B cell (primary cell): ENCODE measurements around the gene PCSK4. TPM values are rescaled to one million over a fixed set of nuclear protein-coding genes. Genes with fewer than 3 reads are reported as not detected.

ENCODE experiments used
- ATAC-seq: fragments of 200-7000 bp; cut with Tn5 transposase; one replicate; pipeline ENCODE4 v1.10.0; 2021; ENCODE audit warnings: low read depth, mild to moderate bottlenecking, moderate number of reproducible peaks, moderate library complexity
- CTCF ChIA-PET: fragments of 350-600 bp; sonication (Branson Sonifier 250); formaldehyde crosslinking; loops from one replicate; lab custom pipeline; 2021; ENCODE audit warnings: antibody characterized with exemption, inconsistent platforms; lab: Charles Lee
- POLR2A ChIA-PET: fragments of 350-600 bp; sonication (Branson Sonifier 250); formaldehyde crosslinking; loops from one replicate; lab custom pipeline; 2021; ENCODE audit warnings: antibody characterized with exemption; lab: Charles Lee
- DNase-seq: peaks from one replicate; pipeline ENCODE4 v3.0.0; 2013
- H2AFZ ChIP-seq: 2 replicates; pipeline ENCODE4 v1.6.1; 2012; ENCODE audit warnings: mild to moderate bottlenecking, low read depth, low read length; ENCODE audit not compliant: insufficient read depth, poor library complexity, severe bottlenecking
- H3K27ac ChIP-seq, 2 donors: 1 replicate in 1 of 2; 2 replicates in 1 of 2; pipeline ENCODE4 v1.5.1; 2012 to 2013; ENCODE audit warnings: low read length in 2 of 2, mild to moderate bottlenecking in 2 of 2, moderate library complexity in 1 of 2
- H3K27me3 ChIP-seq, 4 experiments: fragments of 200-600 bp in 1 of 4; sonication (generic) in 1 of 4; replicated peaks in 1 of 4; 1 replicate in 2 of 4; 2 replicates in 2 of 4; pipeline versions ENCODE4 v1.6.1 to v1.7.0; 2013 to 2016; ENCODE audit warnings: low read length in 3 of 4, mild to moderate bottlenecking in 2 of 4, mixed read lengths in 1 of 4, moderate library complexity in 1 of 4; ENCODE audit not compliant: insufficient read depth in 4 of 4, control insufficient read depth in 3 of 4; ENCODE audit errors: control extremely low read depth in 1 of 4
- H3K36me3 ChIP-seq, 2 experiments: replicated peaks in 1 of 2; 1 replicate in 1 of 2; 2 replicates in 1 of 2; pipeline versions ENCODE4 v1.6.1 to v1.7.1; 2013; ENCODE audit warnings: low read length in 1 of 2; ENCODE audit not compliant: insufficient read depth in 2 of 2, control insufficient read depth in 1 of 2; ENCODE audit errors: control extremely low read depth in 1 of 2, extremely low read depth in 1 of 2
- H3K4me1 ChIP-seq, 2 donors: fragments of 200-600 bp in 1 of 2; sonication (generic) in 1 of 2; 1 replicate in 1 of 2; 2 replicates in 1 of 2; pipeline versions ENCODE4 v1.5.1 to v1.6.1; 2013 to 2017; ENCODE audit warnings: low read length in 2 of 2; ENCODE audit not compliant: control insufficient read depth in 2 of 2, insufficient read depth in 2 of 2
- H3K4me2 ChIP-seq: replicated peaks from 2 replicates; pipeline ENCODE3; 2012; ENCODE audit warnings: mild to moderate bottlenecking, low read depth, low read length; ENCODE audit not compliant: poor library complexity, severe bottlenecking
- H3K4me3 ChIP-seq, 5 experiments: fragments of 200-600 bp in 1 of 5; sonication (generic) in 1 of 5; 1 replicate in 3 of 5; 2 replicates in 2 of 5; pipeline versions ENCODE4 v1.5.1 to v1.7.0; 2011 to 2016; ENCODE audit warnings: low read length in 4 of 5, mild to moderate bottlenecking in 4 of 5, low read depth in 2 of 5, control low read depth in 1 of 5, moderate library complexity in 1 of 5; ENCODE audit not compliant: insufficient read depth in 1 of 5; ENCODE audit errors: control extremely low read depth in 1 of 5, extremely low read depth in 1 of 5
- H3K79me2 ChIP-seq: fragments of 200-600 bp; sonication (generic); one replicate; pipeline ENCODE4 v1.6.0; 2016; ENCODE audit warnings: low read length; ENCODE audit not compliant: control insufficient read depth, insufficient read depth
- H3K9ac ChIP-seq: fragments of 200-600 bp; sonication (generic); 2 replicates; pipeline ENCODE4 v1.6.1; 2017; ENCODE audit warnings: mild to moderate bottlenecking, low read length, moderate library complexity
- H3K9me3 ChIP-seq, 3 donors: one replicate each; pipeline versions ENCODE4 v1.6.1 to v1.7.1; 2013; ENCODE audit warnings: low read length in 2 of 3; ENCODE audit not compliant: control insufficient read depth in 2 of 3, insufficient read depth in 1 of 3; ENCODE audit errors: control extremely low read depth in 1 of 3
- H4K20me1 ChIP-seq: 2 replicates; pipeline ENCODE4 v1.6.0; 2012; ENCODE audit warnings: mild to moderate bottlenecking, low read length; ENCODE audit not compliant: insufficient read depth, control insufficient read depth, poor library complexity, severe bottlenecking
- H3K27ac Mint-ChIP-seq: one replicate; pipeline ENCODE4 v1.8.0; 2021; ENCODE audit warnings: mixed read lengths
- H3K27me3 Mint-ChIP-seq: one replicate; pipeline ENCODE4 v1.8.0; 2021; ENCODE audit warnings: mixed read lengths
- H3K4me1 Mint-ChIP-seq: one replicate; pipeline ENCODE4 v1.8.0; 2021; ENCODE audit warnings: mixed read lengths
- H3K4me3 Mint-ChIP-seq: one replicate; pipeline ENCODE4 v1.8.0; 2021; ENCODE audit warnings: mixed read lengths
- H3K9me3 Mint-ChIP-seq: one replicate; pipeline ENCODE4 v1.8.0; 2022; ENCODE audit warnings: mixed read lengths; ENCODE audit not compliant: insufficient read depth
- EZH2 ChIP-seq: IDR thresholded peaks from 2 replicates; pipeline ENCODE4 v1.6.1; 2012; ENCODE audit warnings: borderline replicate concordance, low read depth, mild to moderate bottlenecking, moderate library complexity, low read length; ENCODE audit not compliant: insufficient read depth, poor library complexity, severe bottlenecking
- WGBS: methylation state at CpG from one replicate; pipeline ENCODE4 v1.1.5; 2013; ENCODE audit warnings: missing lambda C conversion rate; ENCODE audit not compliant: insufficient coverage; 5-methylcytosine and 5-hydroxymethylcytosine counted together
- intact Hi-C: fragments of 100-400 bp; cut with micrococcal nuclease; formaldehyde crosslinking; loops from one replicate; pipeline ENCODE4 v1.10.0; 2022
- polyA plus RNA-seq: library from polyadenylated mRNA; depleted of rRNA; stranded (reverse); fragments of >200 nt; gene quantifications from 2 replicates; pipeline ENCODE4 v1.2.3, GENCODE V29; 2012
- total RNA-seq, 2 donors: library from RNA; stranded (reverse); fragments of 120-200 nt in 1 of 2; gene quantifications; 1 replicate in 1 of 2; 2 replicates in 1 of 2; pipeline versions ENCODE4 v1.2.3 to v1.2.4, GENCODE V29; 2013 to 2022
- TF ChIP-seq, protein P1 (sequence below): fragments of 200-600 bp; IDR thresholded peaks from one replicate; pipeline ENCODE4 v1.8.0; 2022; ENCODE audit warnings: antibody characterized with exemption, mild to moderate bottlenecking

Gene PCSK4
- total and polyA plus RNA-seq, 2 donors (not counting 1 experiment from before 2014, with no cell fraction given) = 1.1 to 1.3 TPM

DNA sequence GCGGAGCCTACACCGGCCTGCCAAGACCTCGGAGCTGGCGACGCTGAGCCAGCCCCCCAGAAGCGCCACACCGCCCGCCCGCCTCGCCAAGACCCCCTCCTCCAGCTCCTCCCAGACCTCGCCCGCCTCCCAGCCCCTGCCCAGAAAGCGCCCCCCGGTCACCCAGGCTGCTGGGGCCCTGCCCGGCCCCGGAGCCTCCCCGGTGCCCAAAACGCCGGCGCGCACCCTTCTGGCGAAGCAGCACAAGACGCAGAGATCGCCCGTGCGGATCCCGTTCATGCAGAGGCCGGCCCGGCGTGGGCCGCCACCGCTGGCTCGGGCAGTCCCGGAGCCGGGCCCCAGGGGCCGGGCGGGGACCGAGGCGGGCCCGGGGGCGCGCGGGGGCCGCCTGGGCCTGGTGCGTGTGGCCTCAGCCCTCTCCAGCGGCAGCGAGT is 21.3 kb downstream of the PCSK4 start:
- TF ChIP-seq EZH2 = peak; percentile 77
- TF ChIP-seq, protein P1, sequence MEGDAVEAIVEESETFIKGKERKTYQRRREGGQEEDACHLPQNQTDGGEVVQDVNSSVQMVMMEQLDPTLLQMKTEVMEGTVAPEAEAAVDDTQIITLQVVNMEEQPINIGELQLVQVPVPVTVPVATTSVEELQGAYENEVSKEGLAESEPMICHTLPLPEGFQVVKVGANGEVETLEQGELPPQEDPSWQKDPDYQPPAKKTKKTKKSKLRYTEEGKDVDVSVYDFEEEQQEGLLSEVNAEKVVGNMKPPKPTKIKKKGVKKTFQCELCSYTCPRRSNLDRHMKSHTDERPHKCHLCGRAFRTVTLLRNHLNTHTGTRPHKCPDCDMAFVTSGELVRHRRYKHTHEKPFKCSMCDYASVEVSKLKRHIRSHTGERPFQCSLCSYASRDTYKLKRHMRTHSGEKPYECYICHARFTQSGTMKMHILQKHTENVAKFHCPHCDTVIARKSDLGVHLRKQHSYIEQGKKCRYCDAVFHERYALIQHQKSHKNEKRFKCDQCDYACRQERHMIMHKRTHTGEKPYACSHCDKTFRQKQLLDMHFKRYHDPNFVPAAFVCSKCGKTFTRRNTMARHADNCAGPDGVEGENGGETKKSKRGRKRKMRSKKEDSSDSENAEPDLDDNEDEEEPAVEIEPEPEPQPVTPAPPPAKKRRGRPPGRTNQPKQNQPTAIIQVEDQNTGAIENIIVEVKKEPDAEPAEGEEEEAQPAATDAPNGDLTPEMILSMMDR = no peak
- Histone ChIP-seq H4K20me1 (peaks cover 83% of the 10 kb centered on the region), H2AFZ (no peak overlapping the region), H3K4me3 (peak overlapping the region in 3 of 5 experiments; percentile 20 to 29 (median 28)), H3K4me2 (peak overlapping the region; percentile 98), H3K36me3 (no peaks in the 10 kb centered on the region), H3K27ac (no peak overlapping the region), H3K79me2 (peaks cover 15% of the 10 kb centered on the region), H3K27me3 (peaks cover 0 to 65% (median 18%) of the 10 kb centered on the region in 4 experiments), H3K9ac (peak overlapping the region; percentile 37), H3K4me1 (peaks cover 55 to 68% of the 10 kb centered on the region in 2 donors), H3K9me3 (peaks cover 0 to 9% (median 0%) of the 10 kb centered on the region in 3 donors)
- H3K27ac Mint-ChIP-seq = no peak overlapping the region
- ChIA-PET CTCF (interaction anchor here (0.8 to 2.3 kb wide), 3 partner anchors 14 to 202 kb away, joined by 3 to 11 read pairs (median 3); no protein-coding TSS in a partner anchor), POLR2A (interaction anchor here (1.2 to 1.4 kb wide), 2 partner anchors 21 to 24 kb away, joined by 3 to 4 read pairs; no protein-coding TSS in a partner anchor)
- peak; percentile 67 for DNase-seq
- peaks cover 3% of the 10 kb centered on the region for H3K27me3 Mint-ChIP-seq
- peaks cover 20% of the 10 kb centered on the region for H3K4me1 Mint-ChIP-seq
- intact Hi-C loops = no loop called here
- peak overlapping the region; percentile 23 for H3K4me3 Mint-ChIP-seq
- 3% methylated on average over 47 of the region's 47 CpGs for WGBS
- H3K9me3 Mint-ChIP-seq = no peaks in the 10 kb centered on the region
- peak; percentile 8 for ATAC-seq

DNA sequence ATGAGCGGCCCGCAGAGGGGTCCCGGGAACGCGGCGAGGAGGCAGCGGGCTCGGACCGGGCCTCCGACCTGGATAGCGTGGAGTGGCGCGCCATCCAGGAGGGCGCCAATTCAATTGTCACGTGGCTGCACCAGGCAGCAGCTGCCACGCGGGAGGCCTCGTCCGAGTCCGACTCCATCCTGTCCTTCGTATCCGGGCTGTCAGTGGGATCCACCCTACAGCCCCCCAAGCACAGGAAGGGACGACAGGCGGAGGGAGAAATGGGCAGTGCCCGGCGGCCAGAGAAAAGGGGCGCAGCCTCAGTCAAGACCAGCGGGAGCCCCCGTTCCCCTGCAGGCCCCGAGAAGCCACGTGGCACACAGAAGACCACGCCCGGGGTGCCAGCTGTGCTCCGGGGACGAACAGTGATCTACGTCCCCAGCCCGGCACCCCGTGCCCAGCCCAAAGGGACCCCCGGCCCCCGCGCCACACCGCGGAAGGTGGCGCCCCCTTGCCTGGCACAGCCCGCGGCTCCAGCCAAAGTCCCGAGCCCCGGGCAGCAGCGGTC is 21.8 kb downstream of the PCSK4 start:
- Histone ChIP-seq H3K4me3 (peak overlapping the region in 3 of 5 experiments; percentile 20 to 29 (median 28)), H3K27ac (no peak overlapping the region), H4K20me1 (peaks cover 78% of the 10 kb centered on the region), H2AFZ (no peak overlapping the region), H3K4me2 (peak overlapping the region; percentile 98), H3K79me2 (peaks cover 14% of the 10 kb centered on the region), H3K27me3 (peaks cover 0 to 65% (median 18%) of the 10 kb centered on the region in 4 experiments), H3K4me1 (peaks cover 55 to 68% of the 10 kb centered on the region in 2 donors), H3K36me3 (no peaks in the 10 kb centered on the region), H3K9ac (peak overlapping the region; percentile 37), H3K9me3 (peaks cover 0 to 9% (median 0%) of the 10 kb centered on the region in 3 donors)
- intact Hi-C loops = no loop called here
- POLR2A ChIA-PET = interaction anchor here (1.2 to 1.4 kb wide), 2 partner anchors 21 to 24 kb away, joined by 3 to 4 read pairs; no protein-coding TSS in a partner anchor
- Mint-ChIP-seq H3K9me3 (no peaks in the 10 kb centered on the region), H3K4me3 (peak overlapping the region; percentile 69), H3K27me3 (peaks cover 3% of the 10 kb centered on the region), H3K27ac (no peak overlapping the region), H3K4me1 (peaks cover 20% of the 10 kb centered on the region)
- no peak for ATAC-seq
- DNase-seq = no peak
- CTCF ChIA-PET = interaction anchor here (0.8 to 2.3 kb wide), 3 partner anchors 13 to 202 kb away, joined by 3 to 11 read pairs (median 3); no protein-coding TSS in a partner anchor
- WGBS = 8% methylated on average over 47 of the region's 49 CpGs
- TF ChIP-seq, protein P1 = no peak
- no peak for TF ChIP-seq EZH2
